ENCODE results near the gene AP5B1.
A peak's percentile ranks its signal among the peaks of the same experiment; 100 is the strongest.
"Not testable (repeated sequence)": the region's sequence is repeated elsewhere in the genome, so short reads cannot be mapped to it uniquely, and the experiment has no call there.

Gene AP5B1

DNA sequence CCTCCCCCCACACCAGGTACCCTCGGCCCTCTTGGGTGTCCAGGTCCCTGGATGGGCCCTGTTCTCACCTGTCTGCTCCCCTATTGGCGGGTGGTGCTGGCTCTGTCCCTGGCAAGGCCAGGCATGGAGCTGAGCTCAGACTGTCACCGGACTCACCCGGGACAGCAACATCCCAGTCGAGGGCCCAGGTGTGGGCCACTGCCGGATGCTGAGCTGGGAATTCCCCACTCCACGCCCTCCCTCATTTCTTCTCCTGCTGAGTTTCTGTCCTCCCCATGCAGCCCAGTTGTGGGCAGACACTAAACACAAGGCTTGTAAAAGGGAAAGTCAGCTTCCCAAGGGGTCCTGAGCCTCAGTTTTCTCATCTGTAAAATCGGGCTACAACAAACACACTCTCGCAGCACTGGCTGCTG, 2.0 kb upstream of the AP5B1 start:
- no peak for DNase-seq

DNA sequence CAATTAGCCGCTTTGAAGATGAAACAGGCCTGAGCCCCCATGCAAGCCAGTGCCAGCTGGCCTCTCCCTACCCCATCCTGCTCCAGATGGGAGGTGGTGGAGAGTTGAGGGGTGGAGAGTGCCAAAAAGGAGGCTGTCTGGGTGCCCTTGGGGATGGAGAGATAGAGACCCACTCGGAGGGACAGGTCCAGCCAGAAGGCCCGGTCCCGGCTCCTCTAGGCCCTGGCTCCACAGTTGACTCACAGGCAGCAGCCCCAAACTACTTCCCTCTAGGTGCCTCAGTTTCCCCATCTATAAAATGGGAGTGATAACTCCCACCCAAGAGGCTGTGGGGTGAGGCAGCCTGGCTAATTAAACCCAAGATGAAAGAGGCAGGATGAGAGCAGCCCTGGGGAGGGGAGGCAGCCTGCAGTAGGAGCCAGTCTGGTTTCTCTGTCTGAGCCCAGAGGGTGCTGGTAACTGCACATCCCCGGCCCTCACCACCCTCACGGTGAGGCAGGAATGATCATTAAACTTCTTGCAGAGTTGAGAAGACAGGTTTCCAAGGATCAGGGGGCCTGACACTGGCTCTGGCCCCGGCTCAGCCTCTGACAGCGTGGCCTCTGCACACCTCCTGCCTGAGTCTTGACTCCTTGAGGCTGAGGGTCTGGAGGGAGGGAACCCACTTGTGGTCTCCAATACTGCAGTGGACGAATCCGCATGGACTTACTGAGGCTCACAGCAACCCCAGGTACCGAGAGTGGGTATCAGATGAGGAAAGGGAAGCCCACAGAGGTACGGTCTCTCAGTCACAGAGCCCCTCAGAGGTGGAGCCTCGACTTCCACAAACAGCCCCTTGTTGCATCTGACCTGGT, 1.4 kb upstream of the AP5B1 start:
- no peak for DNase-seq

DNA sequence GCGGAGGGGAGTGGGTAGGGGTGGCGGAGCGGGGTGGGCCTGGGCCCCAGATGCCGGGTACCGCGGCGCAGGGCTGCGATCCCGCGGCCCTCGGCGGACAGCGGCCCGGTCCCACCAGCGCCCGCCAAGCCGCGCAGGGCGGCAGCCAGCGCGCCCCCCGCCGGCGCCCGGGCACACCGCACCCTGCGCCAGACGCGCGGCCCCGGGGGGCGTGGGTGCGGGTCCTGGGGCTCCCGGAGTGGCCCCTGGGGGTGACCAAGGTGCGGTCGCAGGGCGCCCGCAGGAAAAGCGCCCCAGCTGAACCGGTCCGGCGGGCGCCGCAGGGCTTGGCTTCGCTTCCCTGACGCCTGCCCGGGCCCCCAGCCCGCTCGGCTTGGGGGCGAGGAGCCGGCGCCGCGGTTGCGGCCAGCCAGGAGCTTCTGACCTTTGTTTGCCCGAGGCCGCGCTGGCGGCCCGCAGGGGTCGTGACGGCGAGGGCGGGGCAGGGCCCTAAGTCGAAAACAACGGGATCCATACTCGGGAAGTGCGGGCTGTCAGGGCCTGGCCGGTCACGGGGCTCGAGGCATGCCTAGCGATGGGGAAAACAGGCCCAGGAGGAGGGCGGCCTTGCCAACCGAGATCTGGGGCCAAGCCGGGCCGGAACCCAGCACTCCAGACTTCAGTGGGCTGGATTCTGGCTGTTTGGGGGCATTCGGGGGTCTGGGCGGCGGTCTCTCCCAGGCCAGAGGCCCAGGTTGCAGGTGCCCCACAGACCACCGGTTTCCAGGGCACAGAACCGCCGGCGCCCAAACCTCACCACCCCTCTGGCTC, 581 bp upstream of the AP5B1 start:
- no peak for DNase-seq

DNA sequence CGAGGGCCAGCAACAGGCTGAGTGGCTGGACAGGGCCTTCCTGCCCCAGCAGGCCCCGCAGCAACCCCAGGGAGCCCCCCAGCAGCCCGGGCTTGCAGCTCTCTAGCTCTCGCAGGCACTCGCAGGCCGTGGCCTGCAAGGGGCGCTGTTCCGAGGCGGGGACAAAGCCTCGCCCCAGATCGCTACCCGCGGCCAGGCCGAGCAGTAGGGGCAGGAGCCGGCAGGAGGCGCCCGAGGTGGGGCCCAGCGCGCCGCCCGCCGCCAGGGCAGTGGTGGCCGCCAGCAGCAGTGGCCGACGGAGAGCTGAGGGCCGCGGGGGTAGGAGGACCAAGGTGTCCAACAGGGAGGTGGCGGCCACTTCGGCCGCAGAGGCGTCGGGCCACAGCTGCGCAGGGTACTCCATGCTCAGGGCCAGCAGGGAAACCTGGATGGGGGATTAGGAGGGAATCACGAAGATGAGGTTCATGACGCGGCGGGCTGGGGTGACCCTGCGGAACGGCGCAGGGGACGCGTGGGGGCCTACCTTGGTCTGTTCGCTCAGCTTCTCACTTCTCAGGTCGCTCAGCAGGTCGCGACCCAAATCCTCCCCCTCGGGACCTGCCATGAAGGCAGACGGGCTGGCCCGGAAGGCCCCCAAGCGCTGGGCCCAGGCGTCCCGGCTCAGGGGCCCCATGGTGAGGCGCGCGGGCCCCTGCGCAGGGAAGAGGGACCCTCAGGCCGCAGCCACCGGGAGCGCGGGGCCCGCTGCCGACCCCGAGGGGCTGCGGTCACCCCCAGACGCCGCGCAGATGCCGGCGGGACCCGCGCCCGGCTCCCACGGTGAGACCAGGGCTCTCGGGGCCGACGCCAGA, 632 bp downstream of the AP5B1 start:
- peak; percentile 63 to 76 for DNase-seq

DNA sequence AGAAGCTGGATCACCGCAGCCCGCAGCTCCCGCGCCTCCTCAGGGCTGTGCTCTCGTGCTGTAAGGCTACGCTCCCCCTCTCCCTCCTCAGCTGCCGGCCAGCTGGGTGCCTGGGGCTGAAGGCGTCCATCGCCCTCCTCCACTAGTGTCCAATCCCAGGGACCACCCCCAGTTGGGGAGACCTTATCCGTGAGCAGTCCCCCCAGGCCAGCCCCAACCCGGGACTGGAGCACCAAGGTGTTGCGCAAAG, 1.2 kb downstream of the AP5B1 start:
- DNase-seq, result no peak

DNA sequence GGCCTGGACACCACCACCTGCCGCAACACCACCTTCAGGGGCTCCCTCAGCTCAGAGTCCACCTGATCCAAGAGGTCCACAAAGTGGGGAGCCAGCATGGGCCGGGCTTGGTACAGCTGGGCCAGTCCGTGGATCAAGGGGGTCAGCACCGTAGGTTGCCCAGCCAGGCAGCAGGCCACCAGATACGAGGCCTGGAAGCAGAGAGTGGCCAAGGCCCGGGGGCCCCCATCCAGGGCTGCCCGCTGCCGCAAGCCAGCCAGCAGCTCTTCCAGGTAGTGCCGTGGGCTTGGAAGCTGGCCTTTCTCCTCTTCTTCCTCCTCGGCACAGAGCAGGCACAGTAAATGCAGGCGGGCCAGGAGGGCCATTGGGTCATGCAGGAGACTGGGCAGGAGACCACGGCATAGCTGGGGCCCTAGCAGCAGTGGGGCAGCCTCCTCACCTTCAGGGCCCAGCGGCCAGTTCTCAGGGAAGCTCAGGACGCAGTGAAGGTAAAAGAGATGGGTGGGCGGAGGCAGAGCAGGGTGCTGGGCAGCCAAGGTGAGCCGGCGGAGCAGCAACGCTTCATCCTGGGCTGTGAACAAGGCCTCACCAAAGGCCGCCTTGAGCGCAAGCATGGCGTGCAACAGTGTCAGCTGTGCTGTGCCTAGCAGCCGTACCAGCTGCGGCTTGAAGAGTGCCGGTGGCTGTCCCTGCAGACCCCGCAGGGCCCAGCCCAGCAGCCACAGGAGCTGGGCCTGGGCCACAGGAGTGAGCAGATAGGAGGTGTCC, 1.7 kb downstream of the AP5B1 start:
- no peak for DNase-seq

DNA sequence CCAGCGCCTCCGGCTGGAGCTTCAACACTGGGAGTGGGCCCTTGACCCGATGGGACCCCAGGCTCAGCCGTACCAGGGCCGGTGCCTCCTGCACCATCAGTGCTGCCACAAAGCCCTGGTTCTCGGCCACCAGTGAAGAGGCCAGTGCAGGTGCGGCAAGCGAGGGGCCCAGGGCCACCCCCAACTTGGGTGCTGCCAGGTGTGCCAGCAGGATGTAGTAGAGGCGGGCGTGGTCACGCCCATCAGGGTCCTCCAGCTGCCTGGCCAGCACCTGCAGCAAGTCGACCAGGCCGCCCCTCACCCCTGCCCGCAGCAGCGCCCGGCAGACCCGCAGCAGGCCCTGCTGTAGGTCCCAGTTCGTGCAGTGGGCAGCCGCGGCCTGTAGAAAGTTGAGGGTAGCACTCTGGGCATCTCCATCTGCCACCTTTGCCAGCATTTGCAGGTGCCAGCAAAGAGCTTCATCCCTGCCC, 2.3 kb downstream of the AP5B1 start:
- no peak for DNase-seq

DNA sequence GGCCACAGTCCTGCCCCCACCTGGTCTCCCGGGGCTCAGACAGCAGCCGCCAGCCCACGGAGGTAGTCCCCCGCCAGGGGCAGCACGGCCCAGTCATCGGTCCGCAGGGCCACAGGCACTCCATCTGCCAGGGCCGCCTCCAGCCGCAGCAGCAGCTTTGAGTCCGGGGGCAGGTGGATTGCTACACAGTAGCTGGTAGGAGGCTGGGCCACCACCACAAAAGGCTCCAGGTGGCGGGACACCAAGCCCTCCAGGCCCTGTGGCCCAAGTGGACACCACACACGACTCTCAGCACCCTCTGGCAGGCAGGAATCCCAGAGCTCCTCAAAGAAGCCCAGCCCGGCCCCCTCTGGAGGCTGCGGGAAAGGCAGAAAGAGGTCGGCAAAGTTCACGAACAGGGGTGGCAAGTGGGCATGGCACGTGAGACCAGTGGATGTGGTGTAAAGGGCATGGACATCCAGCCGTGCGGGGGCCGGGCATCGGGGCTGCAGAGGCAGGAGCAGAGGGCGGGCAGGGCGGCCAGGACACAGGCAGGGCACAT, 2.9 kb downstream of the AP5B1 start:
- DNase-seq, result no peak

DNA sequence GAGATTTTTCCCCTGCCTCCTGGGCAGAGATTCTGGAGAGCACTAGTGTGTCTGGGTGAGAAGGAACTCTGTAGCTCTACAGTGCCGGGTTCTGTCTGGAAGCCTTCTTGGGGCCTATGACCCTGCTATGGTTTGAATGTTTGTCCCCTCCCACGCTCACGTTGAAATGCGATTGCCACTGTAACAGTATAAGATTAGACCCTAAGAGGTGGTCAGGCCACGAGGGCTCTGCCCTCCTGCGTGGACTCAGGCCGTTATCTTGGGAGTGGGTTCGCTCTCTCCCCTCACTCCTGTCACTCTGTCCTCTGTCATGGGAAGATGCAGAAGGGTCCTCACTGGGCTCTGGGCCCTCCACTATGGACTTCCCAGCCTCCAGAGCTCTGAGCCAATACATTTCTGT, 3.5 kb downstream of the AP5B1 start:
- no peak for DNase-seq

DNA sequence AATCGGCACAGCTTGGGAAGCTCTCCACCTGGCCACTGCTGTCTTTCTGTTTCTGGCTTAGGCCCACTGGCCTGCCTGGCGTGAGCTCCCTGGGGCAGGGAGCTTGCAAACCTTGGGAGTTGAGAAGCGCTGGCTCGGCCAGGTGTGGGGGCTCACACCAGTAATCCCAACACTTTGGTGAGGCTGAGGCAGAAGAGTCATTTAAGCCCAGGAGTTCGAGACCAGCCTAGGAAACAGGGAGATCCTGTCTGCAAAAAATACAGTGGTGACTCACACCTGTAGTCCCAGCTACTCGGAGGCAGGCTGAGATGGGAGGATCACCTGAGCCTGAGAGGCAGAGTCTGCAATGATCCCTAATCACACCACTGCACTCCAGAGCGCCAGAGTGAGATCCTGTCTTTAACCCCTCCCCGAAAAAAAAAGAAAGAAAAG, 4.0 kb downstream of the AP5B1 start:
- no peak for DNase-seq

DNA sequence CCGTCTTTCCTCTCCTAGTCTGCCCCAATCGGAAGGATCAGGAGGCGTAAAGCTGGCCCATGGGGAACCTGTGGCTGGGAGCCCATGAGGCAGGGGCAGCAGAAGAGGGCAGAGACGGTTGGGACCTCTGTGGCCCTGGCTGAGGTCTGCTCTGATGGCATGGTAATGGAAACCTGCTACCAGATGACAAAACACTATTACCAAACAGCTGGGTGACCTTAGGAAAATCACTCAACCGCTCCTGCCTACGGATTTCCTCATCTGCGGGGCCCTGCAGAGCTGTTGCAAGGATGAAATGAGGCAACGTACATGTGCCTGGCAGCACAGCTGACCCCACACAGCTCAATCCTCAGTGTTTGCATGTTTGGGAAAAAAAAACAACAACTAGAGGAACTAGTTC, 4.6 kb downstream of the AP5B1 start:
- DNase-seq, result no peak

DNA sequence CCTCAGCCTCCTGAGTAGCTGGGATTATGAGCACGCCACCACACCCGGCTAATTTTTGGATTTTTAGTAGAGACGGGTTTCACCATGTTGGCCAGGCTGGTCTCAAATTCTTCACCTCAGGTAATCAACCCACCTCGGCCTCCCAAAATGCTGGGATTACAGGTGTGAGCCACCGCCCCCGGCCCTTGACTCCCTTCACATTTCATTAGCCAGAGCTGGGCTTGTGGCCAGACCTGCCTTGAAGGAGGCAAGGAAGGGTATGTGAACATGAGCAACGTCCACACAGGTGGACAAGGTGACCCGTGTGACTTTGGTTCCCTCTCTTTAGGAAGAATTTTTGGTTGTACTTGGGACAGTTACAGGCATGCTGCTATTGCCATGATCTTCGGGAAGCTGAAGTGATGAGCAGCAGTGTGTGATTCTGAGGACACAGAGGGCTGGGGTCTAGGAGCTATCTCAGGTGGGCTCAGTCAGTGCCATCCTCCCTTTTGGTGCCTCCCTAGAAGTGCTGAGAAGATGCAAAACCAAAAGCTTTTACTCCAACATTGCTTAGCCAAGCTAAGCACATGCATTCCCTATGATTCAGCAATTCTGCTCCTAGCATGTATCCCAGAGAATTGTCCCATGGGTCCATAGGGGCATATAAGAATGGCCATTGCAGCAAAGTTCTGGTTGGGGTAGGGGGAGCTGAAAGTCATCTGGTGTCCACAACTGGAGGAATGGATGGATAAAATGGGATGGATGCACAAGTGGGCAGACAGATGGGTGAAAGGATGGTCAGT, 6.1 kb downstream of the AP5B1 start:
- no peak for DNase-seq

DNA sequence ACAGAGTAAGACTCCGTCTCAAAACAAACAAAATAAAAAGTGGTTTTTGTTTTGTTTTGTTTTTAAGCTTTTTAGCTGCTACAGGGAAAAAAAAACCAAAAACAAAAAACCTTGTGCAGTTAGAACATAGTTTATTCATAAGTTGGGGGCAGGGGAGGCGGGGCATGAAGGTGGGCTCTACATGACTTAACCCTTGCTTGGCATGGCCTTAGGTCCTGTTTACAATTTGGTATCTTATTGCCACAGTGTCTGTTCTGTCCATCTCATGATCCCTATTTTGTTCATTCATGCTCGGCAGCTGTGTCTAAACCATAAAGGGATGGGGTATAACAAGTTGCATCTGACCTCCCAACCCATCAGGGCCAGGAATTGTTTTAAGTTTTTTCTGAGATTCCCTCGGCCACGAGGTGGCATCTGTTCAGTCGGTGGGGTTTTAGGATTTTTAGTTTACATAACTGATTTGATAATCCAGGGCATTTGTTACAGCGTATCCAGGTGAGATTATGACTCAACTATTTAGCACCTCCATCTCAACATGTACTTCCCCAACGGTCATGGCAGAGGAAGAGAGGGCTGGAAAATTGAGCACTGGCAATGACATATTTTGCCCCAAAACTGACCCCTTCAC, 6.9 kb downstream of the AP5B1 start:
- no peak for DNase-seq

DNA sequence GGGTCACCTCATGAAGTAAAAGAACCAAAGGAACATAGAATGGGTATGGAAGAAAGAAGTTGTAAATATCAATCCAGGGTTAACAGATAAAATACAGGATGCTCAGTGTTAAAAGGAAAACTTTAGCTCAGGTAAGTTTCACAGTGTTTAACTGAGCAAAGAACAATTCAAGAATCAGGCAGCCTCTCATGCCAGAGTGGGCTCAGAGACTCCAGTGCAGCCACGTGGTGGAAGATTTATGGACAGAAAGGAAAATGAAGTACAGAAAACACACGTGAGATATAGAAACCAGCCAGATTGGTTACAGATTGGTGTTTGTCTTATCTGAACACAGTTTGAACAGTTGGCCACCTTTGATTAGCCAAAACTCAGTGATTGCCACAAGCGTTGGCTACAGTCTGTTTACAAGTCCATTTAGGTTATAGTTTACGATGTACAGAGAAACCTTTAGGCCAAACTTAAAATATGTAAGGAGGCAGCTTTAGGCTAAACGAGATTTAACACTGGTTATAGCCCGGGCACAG, 9.1 kb downstream of the AP5B1 start:
- no peak for DNase-seq

DNA sequence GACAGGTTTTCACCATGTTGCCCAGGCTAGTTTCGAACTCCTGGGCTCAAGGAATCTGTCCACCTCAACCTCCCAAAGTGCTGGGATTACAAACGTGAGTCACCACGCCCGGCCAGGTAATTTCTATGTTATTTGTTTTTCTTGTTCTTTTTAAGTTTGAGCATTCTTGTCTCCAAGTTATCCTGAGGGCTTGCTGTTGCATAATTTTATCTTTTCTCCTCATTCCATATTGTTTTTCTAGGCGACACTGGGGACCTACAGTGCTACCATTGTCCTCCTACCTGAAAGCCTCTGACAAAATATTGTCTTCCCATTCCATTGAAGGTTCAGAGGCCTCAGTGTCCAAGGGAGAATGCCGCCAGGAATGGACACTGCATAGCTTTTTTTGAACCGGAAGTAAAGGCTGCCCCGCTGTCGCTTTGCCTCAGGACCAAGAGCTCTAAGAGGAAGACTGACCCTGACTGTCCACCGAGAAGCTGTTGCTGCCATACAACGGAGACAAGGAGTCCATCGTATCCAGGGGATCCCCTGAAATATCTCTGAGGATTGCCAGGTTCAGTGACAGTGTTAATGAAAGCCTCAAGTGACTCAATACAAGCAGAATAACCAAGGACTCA, 9.7 kb downstream of the AP5B1 start:
- no peak for DNase-seq

DNA sequence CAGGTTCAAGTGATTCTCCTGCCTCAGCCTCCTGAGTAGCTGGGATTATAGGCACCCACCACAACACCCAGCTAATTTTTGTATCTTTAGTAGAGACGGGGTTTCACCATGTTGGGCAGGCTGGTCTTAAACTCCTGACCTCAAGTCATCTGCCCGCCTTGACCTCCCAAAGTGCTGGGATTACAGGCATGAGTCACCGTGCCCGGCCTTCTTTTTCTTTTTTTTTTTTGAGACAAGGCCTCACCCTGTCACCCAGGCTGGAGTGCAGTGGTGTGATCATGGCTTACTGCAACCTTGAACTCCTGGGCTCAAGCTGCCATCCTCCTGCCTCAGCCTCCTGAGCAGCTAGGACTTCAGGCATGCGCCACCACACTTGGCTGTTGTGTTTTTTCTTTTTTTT, 13.0 kb downstream of the AP5B1 start:
- DNase-seq, result not testable (repeated sequence)

DNA sequence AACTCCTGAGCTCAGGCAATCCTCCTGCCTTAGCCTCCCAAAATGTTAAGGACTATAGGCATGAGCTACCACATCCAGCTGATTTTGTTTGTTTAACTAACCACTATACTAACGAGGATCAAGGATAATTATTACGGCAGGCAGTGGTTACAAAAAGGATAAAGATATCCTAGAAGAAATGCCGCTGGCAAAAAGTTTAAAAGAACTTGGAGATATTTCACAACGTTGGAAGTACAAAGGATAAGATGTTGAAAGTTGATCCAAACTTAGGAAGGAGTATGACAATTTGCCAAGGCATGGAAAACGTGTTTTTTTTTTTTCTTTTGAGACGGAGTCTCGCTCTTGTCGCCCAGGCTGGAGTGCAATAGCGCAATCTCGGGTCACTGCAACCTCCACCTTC, 13.4 kb downstream of the AP5B1 start:
- DNase-seq, result no peak

DNA sequence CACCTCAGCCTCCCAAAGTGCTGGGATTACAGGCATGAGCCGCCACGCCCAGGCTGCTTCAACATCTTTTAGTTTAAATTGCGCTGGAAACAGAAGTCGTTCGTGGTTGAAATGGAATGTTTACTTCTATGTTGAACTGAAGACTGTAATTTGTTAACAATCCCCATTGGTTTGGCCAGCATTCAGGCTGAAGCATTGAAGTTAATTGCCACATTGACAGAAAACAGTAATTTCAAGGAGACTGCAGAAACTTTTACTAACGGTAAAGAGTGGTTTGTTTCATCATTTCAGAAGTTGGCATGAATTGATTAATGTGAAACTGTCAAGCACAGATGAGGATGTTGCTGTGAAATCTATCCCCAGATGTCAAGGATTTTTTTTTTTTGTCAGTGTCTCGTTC, 14.2 kb downstream of the AP5B1 start:
- DNase-seq, result no peak

DNA sequence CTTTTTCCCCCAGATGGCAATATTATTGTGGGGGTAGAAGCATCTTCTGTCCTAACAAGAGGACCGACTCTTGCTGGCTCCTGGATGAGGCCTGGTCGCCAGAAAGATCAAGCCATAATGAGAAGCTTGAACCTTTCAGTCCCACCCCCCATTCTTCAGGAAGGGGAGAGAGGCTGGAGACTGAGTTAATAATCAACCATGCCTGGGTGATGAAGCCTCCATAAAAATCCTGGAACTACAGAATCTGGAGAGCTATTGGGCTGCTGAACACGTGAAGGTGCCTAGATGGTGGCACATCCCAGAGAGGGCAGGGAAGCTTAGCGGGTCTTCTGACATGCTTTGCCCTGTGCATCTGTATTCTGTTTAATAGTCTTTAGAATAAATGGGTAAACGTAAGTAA, 16.3 kb downstream of the AP5B1 start:
- DNase-seq, result no peak

DNA sequence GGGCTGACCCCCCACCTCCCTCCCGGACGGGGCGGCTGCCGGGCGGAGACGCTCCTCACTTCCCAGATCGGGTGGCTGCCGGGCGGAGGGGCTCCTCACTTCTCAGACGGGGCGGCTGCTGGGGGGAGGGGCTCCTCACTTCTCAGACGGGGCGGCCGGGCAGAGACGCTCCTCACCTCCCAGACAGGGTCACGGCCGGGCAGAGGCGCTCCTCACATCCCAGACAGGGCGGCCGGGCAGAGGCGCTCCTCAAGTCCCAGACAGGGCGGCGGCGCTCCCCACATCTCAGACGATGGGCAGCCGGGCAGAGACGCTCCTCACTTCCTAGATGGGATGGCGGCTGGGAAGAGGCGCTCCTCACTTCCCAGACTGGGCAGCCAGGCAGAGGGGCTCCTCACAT, 18.0 kb downstream of the AP5B1 start:
- not testable (repeated sequence) for DNase-seq

Data from SHP77 (cell line).